Mucosa of descending colon (tissue), 3 donors: Measurements from ENCODE around the gene SORCS1. TPM values are rescaled to one million over a fixed set of nuclear protein-coding genes. Genes with fewer than 3 reads are reported as not detected.

Source experiments
- ATAC-seq: fragments of 200-7000 bp; cut with Tn5 transposase; one replicate; pipeline ENCODE4 v1.9.1; 2020; ENCODE audit warnings: mild to moderate bottlenecking, moderate library complexity
- DNase-seq, 3 donors: peaks; one replicate each; pipeline ENCODE4 v3.0.0-alpha.2; 2020
- H3K36me3 ChIP-seq: fragments of 200-600 bp; one replicate; pipeline ENCODE4 v1.8.0; 2021; ENCODE audit warnings: low read depth, mild to moderate bottlenecking
- H3K4me1 ChIP-seq: fragments of 200-600 bp; one replicate; pipeline ENCODE4 v1.8.0; 2021; ENCODE audit warnings: low read depth, mild to moderate bottlenecking
- H3K4me3 ChIP-seq: fragments of 200-600 bp; one replicate; pipeline ENCODE4 v1.8.0; 2021; ENCODE audit warnings: mild to moderate bottlenecking
- H3K9me3 ChIP-seq: fragments of 200-600 bp; one replicate; pipeline ENCODE4 v1.8.0; 2021; ENCODE audit warnings: mild to moderate bottlenecking
- intact Hi-C, 2 donors: fragments of 100-400 bp; cut with DNase I in 1 of 2; cut with micrococcal nuclease in 1 of 2; formaldehyde crosslinking; loops; one replicate each; pipeline versions ENCODE4 v1.11.0 to v1.11.1; 2022; cut with DNase I, micrococcal nuclease
- total RNA-seq, 3 donors: library from RNA; stranded (reverse); fragmentation: NEBNext Ultra II Directional in 2 of 3; extraction: Animal tissue kit (Norgen Biotek cat#: 25700) in 2 of 3; gene quantifications; one replicate each; pipeline versions ENCODE4 v1.2.1 to v1.2.4, GENCODE V29; 2021 to 2023
- TF ChIP-seq, protein P1 (sequence below): fragments of 200-600 bp; IDR thresholded peaks from one replicate; pipeline ENCODE4 v1.8.0; 2022; ENCODE audit warnings: antibody characterized with exemption, mild to moderate bottlenecking
- donor health status: DM: no; HTN: no; CAD: no; lungs with moderate emphysema.
- donor health status: DM: no; HTN: no; CAD: no.
- donor health status: DM: no; HTN: yes; CAD: no.

Gene SORCS1
- total RNA-seq, 3 donors from 2014 or later: 0.80 to 13.2 (median 0.93) TPM

DNA sequence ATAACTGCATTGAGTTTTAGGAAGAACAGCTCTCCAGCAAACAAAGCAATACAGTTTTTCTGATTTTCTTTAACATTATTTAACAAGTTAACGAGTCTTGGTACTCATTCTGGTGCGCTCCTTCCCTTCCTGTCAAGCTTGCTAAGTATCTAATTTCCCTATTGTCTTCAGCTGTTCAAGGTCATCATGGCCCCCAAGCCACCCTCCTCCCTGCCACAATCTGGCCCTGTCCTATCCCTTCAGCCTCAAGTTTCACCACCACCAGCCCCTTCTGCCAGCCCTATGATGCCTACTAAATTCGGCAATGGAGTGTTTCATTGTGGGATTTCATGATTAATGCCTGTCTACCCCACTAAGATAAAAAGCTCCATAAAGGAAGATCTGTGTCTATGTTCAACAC, 121.0 kb downstream of the SORCS1 start:
- Histone ChIP-seq H3K9me3 (no peaks in the 10 kb centered on the region), H3K36me3 (no peaks in the 10 kb centered on the region), H3K4me1 (no peaks in the 10 kb centered on the region), H3K4me3 (no peak overlapping the region)
- TF ChIP-seq, protein P1, sequence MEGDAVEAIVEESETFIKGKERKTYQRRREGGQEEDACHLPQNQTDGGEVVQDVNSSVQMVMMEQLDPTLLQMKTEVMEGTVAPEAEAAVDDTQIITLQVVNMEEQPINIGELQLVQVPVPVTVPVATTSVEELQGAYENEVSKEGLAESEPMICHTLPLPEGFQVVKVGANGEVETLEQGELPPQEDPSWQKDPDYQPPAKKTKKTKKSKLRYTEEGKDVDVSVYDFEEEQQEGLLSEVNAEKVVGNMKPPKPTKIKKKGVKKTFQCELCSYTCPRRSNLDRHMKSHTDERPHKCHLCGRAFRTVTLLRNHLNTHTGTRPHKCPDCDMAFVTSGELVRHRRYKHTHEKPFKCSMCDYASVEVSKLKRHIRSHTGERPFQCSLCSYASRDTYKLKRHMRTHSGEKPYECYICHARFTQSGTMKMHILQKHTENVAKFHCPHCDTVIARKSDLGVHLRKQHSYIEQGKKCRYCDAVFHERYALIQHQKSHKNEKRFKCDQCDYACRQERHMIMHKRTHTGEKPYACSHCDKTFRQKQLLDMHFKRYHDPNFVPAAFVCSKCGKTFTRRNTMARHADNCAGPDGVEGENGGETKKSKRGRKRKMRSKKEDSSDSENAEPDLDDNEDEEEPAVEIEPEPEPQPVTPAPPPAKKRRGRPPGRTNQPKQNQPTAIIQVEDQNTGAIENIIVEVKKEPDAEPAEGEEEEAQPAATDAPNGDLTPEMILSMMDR: no peak
- intact Hi-C loops: no loop called here
- ATAC-seq (no peak), DNase-seq (no peak)

GRCh38 chr10:107037192-107038122, 127.0 kb downstream of the SORCS1 start:
- ATAC-seq (no peak), DNase-seq (no peak)
- Histone ChIP-seq H3K9me3 (no peaks in the 10 kb centered on the region), H3K36me3 (no peaks in the 10 kb centered on the region), H3K4me1 (no peaks in the 10 kb centered on the region), H3K4me3 (no peak overlapping the region)
- TF ChIP-seq, protein P1: no peak
- intact Hi-C loops: no loop called here

- H3K36me3 ChIP-seq: no peaks in the 10 kb centered on the region
- ATAC-seq: no peak
- TF ChIP-seq, protein P1: no peak
- no peak overlapping the region for H3K4me3 ChIP-seq
- DNase-seq: no peak
- intact Hi-C loops: no loop called here
- no peaks in the 10 kb centered on the region for H3K4me1 ChIP-seq
- no peaks in the 10 kb centered on the region for H3K9me3 ChIP-seq
These were observed 130.6 kb downstream of the SORCS1 start for GRCh38 chr10:107033799-107034422.

GRCh38 chr10:107032700-107033401, 131.7 kb downstream of the SORCS1 start:
- no peak for DNase-seq
- TF ChIP-seq, protein P1: no peak
- ATAC-seq: no peak

GRCh38 chr10:107031931-107032699, 132.4 kb downstream of the SORCS1 start:
- no peaks in the 10 kb centered on the region for H3K4me1 ChIP-seq
- TF ChIP-seq, protein P1: no peak
- H3K36me3 ChIP-seq: no peaks in the 10 kb centered on the region
- H3K4me3 ChIP-seq: no peak overlapping the region
- intact Hi-C loops: no loop called here
- no peaks in the 10 kb centered on the region for H3K9me3 ChIP-seq
- ATAC-seq: no peak
- DNase-seq: no peak

More at GRCh38 chr10:107032700-107033401, 131.7 kb downstream of the SORCS1 start:
- H3K4me1 ChIP-seq: no peaks in the 10 kb centered on the region
- H3K36me3 ChIP-seq: no peaks in the 10 kb centered on the region
- intact Hi-C loops: no loop called here
- H3K9me3 ChIP-seq: no peaks in the 10 kb centered on the region
- no peak overlapping the region for H3K4me3 ChIP-seq
